GM18909 (cell line): ENCODE data around the gene FAM114A1.

Experiments
- ATAC-seq: cut with Tn5 transposase; IDR thresholded peaks from one replicate; pipeline ENCODE4 v1.9.1; 2021; ENCODE audit warnings: mild to moderate bottlenecking; ENCODE audit not compliant: unreplicated experiment, poor library complexity

FAM114A1 gene

GRCh38 chr4:38990241-38990640, 122.6 kb downstream of the FAM114A1 start:
- ATAC-seq: no peak

GRCh38 chr4:38993683-38994082, 126.1 kb downstream of the FAM114A1 start:
- ATAC-seq: no peak

GRCh38 chr4:38994135-38994534, 126.5 kb downstream of the FAM114A1 start:
- ATAC-seq: no peak
